IgD-negative memory B cell (primary cell): Measurements from ENCODE around the gene CYGB. TPM values are rescaled to one million over a fixed set of nuclear protein-coding genes. Genes with fewer than 3 reads are reported as not detected.

Experiments used
- H3K27ac Mint-ChIP-seq, 3 donors: one replicate each; pipeline ENCODE4 v1.8.0; 2020 to 2022; ENCODE audit warnings: mild to moderate bottlenecking in 3 of 3, mixed read lengths in 3 of 3, moderate library complexity in 1 of 3
- H3K27me3 Mint-ChIP-seq: one replicate; pipeline ENCODE4 v1.8.0; 2021; ENCODE audit warnings: mixed read lengths
- H3K36me3 Mint-ChIP-seq: one replicate; pipeline ENCODE4 v1.8.0; 2020; ENCODE audit warnings: mild to moderate bottlenecking, mixed read lengths
- H3K4me1 Mint-ChIP-seq, 3 donors: one replicate each; pipeline ENCODE4 v1.8.0; 2020 to 2022; ENCODE audit warnings: mixed read lengths in 3 of 3, mild to moderate bottlenecking in 1 of 3
- H3K4me3 Mint-ChIP-seq, 4 donors: one replicate each; pipeline ENCODE4 v1.8.0; 2020 to 2022; ENCODE audit warnings: mild to moderate bottlenecking in 4 of 4, mixed read lengths in 4 of 4, moderate library complexity in 3 of 4
- H3K9me3 Mint-ChIP-seq, 3 donors: one replicate each; pipeline ENCODE4 v1.8.0; 2020 to 2021; ENCODE audit warnings: mixed read lengths in 3 of 3, mild to moderate bottlenecking in 1 of 3
- polyA plus RNA-seq: library from polyadenylated mRNA; unstranded; fragments of 300-500 nt; fragmentation: Illumina TruSeq; gene quantifications from one replicate; pipeline ENCODE4 v1.2.3, GENCODE V29; 2021

CYGB gene
- polyA plus RNA-seq, 1 donor from 2014 or later = 2.1 TPM

GRCh38 chr17:76491271-76492122 is 46.0 kb downstream of the CYGB start:
- Mint-ChIP-seq H3K27ac (peak overlapping the region; percentile 92 to 97 (median 95)), H3K36me3 (no peaks in the 10 kb centered on the region), H3K4me3 (peak overlapping the region; percentile 82 to 99 (median 94)), H3K9me3 (no peaks in the 10 kb centered on the region), H3K4me1 (peaks cover 47 to 62% (median 47%) of the 10 kb centered on the region in 3 donors), H3K27me3 (no peaks in the 10 kb centered on the region)

GRCh38 chr17:76490112-76490710 is 47.3 kb downstream of the CYGB start:
- peak overlapping the region; percentile 31 to 92 (median 66) for H3K27ac Mint-ChIP-seq
- peaks cover 36 to 57% (median 42%) of the 10 kb centered on the region in 3 donors for H3K4me1 Mint-ChIP-seq
- peaks cover 2% of the 10 kb centered on the region for H3K36me3 Mint-ChIP-seq
- H3K4me3 Mint-ChIP-seq = peak overlapping the region in 3 of 4 donors; percentile 77 to 99 (median 90)
- no peaks in the 10 kb centered on the region for H3K27me3 Mint-ChIP-seq
- no peaks in the 10 kb centered on the region for H3K9me3 Mint-ChIP-seq

GRCh38 chr17:76487451-76488192 is 49.9 kb downstream of the CYGB start:
- peaks cover 43 to 60% (median 45%) of the 10 kb centered on the region in 3 donors for H3K4me1 Mint-ChIP-seq
- no peaks in the 10 kb centered on the region for H3K27me3 Mint-ChIP-seq
- H3K36me3 Mint-ChIP-seq = peaks cover 4% of the 10 kb centered on the region
- peak overlapping the region in 2 of 3 donors; percentile 39 to 53 for H3K27ac Mint-ChIP-seq
- no peaks in the 10 kb centered on the region for H3K9me3 Mint-ChIP-seq
- peak overlapping the region in 2 of 4 donors; percentile 21 to 81 for H3K4me3 Mint-ChIP-seq

DNA sequence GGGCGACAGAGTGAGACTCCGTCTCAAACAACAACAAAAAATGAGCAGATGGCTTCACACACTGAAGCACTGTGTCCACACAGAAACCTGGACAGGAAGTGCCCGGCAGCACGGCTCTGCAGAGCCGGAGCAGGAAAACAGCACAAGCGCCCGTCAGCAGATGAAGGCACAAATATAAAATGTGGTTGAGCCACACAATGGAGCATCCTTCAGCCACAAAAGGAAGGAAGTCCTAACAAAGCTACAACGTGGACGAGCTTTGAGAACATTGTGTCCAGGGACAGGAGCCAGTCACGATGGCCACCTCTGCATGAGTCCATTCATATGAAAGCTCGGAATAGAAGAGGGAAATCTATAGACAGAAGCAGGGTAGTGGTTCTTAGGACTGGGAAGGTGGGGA is 51.9 kb downstream of the CYGB start:
- H3K4me3 Mint-ChIP-seq = peak overlapping the region in 3 of 4 donors; percentile 31 to 73 (median 46)
- no peaks in the 10 kb centered on the region for H3K9me3 Mint-ChIP-seq
- H3K27ac Mint-ChIP-seq = peak overlapping the region; percentile 1 to 78 (median 60)
- H3K27me3 Mint-ChIP-seq = peaks cover 1% of the 10 kb centered on the region
- H3K36me3 Mint-ChIP-seq = peaks cover 6% of the 10 kb centered on the region
- peaks cover 43 to 49% (median 46%) of the 10 kb centered on the region in 3 donors for H3K4me1 Mint-ChIP-seq

- Mint-ChIP-seq H3K27ac (peak overlapping the region; percentile 98 to 100 (median 98)), H3K4me3 (peak overlapping the region in 3 of 4 donors; percentile 43 to 86 (median 83)), H3K9me3 (no peaks in the 10 kb centered on the region), H3K27me3 (peaks cover 1% of the 10 kb centered on the region), H3K36me3 (peaks cover 9% of the 10 kb centered on the region), H3K4me1 (peaks cover 41 to 47% (median 42%) of the 10 kb centered on the region in 3 donors)
Observed at GRCh38 chr17:76484228-76484725, 53.2 kb downstream of the CYGB start.

- H3K27ac Mint-ChIP-seq = peak overlapping the region; percentile 98 to 100 (median 98)
- no peaks in the 10 kb centered on the region for H3K9me3 Mint-ChIP-seq
- peak overlapping the region; percentile 86 to 98 (median 94) for H3K4me3 Mint-ChIP-seq
- H3K4me1 Mint-ChIP-seq = peaks cover 38 to 40% (median 39%) of the 10 kb centered on the region in 3 donors
- H3K36me3 Mint-ChIP-seq = peaks cover 9% of the 10 kb centered on the region
- peaks cover 1% of the 10 kb centered on the region for H3K27me3 Mint-ChIP-seq
Observed at GRCh38 chr17:76481071-76481655, 56.3 kb downstream of the CYGB start.

GRCh38 chr17:76480632-76481031 is 56.9 kb downstream of the CYGB start:
- Mint-ChIP-seq H3K4me1 (peaks cover 36 to 39% (median 38%) of the 10 kb centered on the region in 3 donors), H3K9me3 (no peaks in the 10 kb centered on the region), H3K27me3 (peaks cover 1% of the 10 kb centered on the region), H3K4me3 (peak overlapping the region; percentile 86 to 98 (median 94)), H3K36me3 (peaks cover 9% of the 10 kb centered on the region), H3K27ac (peak overlapping the region; percentile 98 to 100 (median 98))

- Mint-ChIP-seq H3K36me3 (peaks cover 8% of the 10 kb centered on the region), H3K4me1 (peaks cover 31 to 37% (median 35%) of the 10 kb centered on the region in 3 donors), H3K9me3 (no peaks in the 10 kb centered on the region), H3K27ac (peak overlapping the region; percentile 89 to 98 (median 98)), H3K27me3 (peaks cover 1% of the 10 kb centered on the region), H3K4me3 (peak overlapping the region; percentile 72 to 86 (median 82))
Observed at GRCh38 chr17:76479515-76480060, 57.9 kb downstream of the CYGB start.

DNA sequence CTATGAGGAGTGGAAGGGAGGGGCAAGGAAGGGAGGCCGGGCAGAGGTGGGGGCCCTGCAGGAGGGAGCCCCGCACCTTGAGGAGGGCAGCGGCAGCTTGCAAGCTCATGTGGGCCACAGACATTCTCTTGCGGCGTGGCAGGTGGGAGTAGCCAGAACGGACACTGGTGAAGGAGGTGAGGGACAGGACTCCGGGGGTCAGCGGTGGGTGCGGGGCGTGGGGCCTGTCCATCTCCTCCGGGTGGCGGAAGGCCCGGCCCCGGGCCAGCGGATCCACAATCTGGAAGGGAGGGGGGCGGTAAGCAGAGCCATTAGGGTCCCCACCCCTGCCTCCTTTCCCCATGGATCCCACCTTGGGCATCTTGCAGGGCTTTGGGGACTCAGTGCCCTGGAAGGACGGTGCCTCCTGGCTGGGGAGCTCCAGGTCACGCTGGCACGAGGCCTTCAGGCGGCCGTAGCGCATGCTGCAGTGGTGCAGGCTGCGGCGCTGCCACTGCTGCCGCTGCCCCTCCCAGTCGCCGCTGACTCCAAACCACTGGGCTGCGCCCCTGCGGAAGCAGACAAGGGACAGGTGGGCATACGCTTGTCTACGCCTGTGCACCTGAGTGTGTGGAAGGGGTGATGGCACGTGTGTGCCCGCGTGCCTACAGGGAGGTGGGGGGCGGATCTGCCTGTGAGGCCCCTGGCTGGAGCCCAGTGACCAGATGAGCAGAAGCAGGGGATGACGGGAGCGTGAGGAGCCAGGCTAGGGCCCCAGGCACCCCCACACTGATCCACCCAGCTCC is 58.6 kb downstream of the CYGB start:
- Mint-ChIP-seq H3K36me3 (peaks cover 8% of the 10 kb centered on the region), H3K9me3 (no peaks in the 10 kb centered on the region), H3K4me3 (peak overlapping the region in 3 of 4 donors; percentile 5 to 86 (median 81)), H3K27me3 (peaks cover 1% of the 10 kb centered on the region), H3K27ac (peak overlapping the region in 2 of 3 donors; percentile 98), H3K4me1 (peaks cover 27 to 32% (median 31%) of the 10 kb centered on the region in 3 donors)

DNA sequence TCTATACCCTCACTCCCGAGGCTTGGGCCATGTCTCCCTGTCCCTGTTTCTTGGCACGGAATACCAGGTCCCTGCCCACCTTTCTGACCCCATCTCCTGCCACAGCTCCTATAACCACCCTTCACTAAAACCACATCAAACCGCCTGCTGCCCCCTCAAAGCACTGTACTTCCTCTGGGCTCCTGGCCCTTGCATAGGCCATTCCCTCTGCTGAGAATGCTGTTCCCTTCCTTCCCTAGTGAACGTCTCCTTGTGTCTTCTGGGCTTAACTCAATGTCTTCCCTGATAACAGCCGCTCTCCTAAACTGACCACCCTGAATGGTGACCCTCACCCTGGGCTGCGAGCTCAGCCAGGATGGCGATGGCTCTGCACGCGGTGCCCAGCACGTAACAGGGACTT is 59.4 kb downstream of the CYGB start:
- no peaks in the 10 kb centered on the region for H3K9me3 Mint-ChIP-seq
- peaks cover 1% of the 10 kb centered on the region for H3K27me3 Mint-ChIP-seq
- H3K4me3 Mint-ChIP-seq = peak overlapping the region in 3 of 4 donors; percentile 32 to 61 (median 40)
- peaks cover 8% of the 10 kb centered on the region for H3K36me3 Mint-ChIP-seq
- H3K4me1 Mint-ChIP-seq = peaks cover 21 to 27% (median 27%) of the 10 kb centered on the region in 3 donors
- H3K27ac Mint-ChIP-seq = peak overlapping the region; percentile 26 to 98 (median 97)

- H3K27me3 Mint-ChIP-seq = peaks cover 1% of the 10 kb centered on the region
- peaks cover 9% of the 10 kb centered on the region for H3K36me3 Mint-ChIP-seq
- H3K4me1 Mint-ChIP-seq = peaks cover 17 to 23% (median 23%) of the 10 kb centered on the region in 3 donors
- no peaks in the 10 kb centered on the region for H3K9me3 Mint-ChIP-seq
- H3K27ac Mint-ChIP-seq = peak overlapping the region in 2 of 3 donors; percentile 97 to 98
- peak overlapping the region in 1 of 4 donors; percentile 61 for H3K4me3 Mint-ChIP-seq
Observed at GRCh38 chr17:76477576-76477975, 59.9 kb downstream of the CYGB start.
